Right hindlimb (tissue), 1 donor: ENCODE results near the gene PLXNB2.

Experiments
- DNase-seq: peaks from one replicate; pipeline ENCODE4 v3.0.0-alpha.2; 2018

The PLXNB2 gene

GRCh38 chr22:50226063-50226874 is 81.2 kb downstream of the PLXNB2 start:
- DNase-seq = no peak

GRCh38 chr22:50225200-50225969 is 82.1 kb downstream of the PLXNB2 start:
- DNase-seq = no peak
